Fibroblast of the aortic adventitia (primary cell): ENCODE measurements around the gene PLSCR3. TPM values are rescaled to one million over a fixed set of nuclear protein-coding genes. Genes with fewer than 3 reads are reported as not detected.
A peak's percentile ranks its signal among the peaks of the same experiment; 100 is the strongest.

Source experiments
- DNase-seq: peaks from one replicate; pipeline ENCODE4 v3.0.0-alpha.2; 2010; ENCODE audit warnings: low read depth
- H3K4me3 ChIP-seq: 2 replicates; pipeline ENCODE4 v1.5.1; 2011; ENCODE audit warnings: low read depth, mild to moderate bottlenecking, control low read depth, low read length, moderate library complexity
- CTCF ChIP-seq: IDR thresholded peaks from 2 replicates; pipeline ENCODE4 v1.5.1; 2011; ENCODE audit warnings: mild to moderate bottlenecking, low read length, control low read depth, inconsistent platforms; ENCODE audit not compliant: insufficient read depth
- total RNA-seq: library from RNA; depleted of rRNA; stranded (reverse); fragments of >200 nt; gene quantifications from 2 replicates; pipeline ENCODE4 v1.2.3, GENCODE V29; 2012; ENCODE audit warnings: low replicate concordance

PLSCR3 gene
- total RNA-seq, 1 donor = 26.9 TPM

- no peak for TF ChIP-seq CTCF
- no peak overlapping the region for H3K4me3 ChIP-seq
- DNase-seq = no peak
These were observed 11.4 kb downstream of the PLSCR3 start for GRCh38 chr17:7382901-7383300.

- no peak for TF ChIP-seq CTCF
- no peak for DNase-seq
- H3K4me3 ChIP-seq = peak within 1 kb of the TSS; percentile 25
These were observed 13.3 kb downstream of the PLSCR3 start, which contains the start of gene TNK1 for GRCh38 chr17:7380855-7381683. TSS of gene TNK1 (plus strand) at chr17:7381089. CDS start at chr17:7382927, 1,838 bp downstream.

DNA sequence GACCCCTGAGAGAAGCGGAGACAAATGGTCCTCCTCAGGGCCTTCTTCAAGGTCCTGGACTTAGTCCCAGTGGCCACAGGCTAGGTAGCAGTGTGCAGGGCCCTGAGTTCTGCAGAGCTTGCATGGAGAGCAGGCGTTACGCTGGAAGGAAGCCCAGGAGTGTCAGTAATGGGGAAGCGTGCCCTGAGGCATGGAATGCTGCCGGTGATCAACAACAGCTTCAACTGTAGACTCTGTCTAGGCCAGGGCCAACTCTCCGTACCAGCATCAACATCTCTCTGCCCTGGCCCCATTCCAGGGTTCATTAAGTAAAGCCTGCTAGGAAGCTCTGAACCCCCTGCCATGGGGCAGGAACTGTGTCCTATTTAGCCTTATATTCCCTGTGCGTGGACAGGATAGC is 14.0 kb downstream of the PLSCR3 start:
- TF ChIP-seq CTCF = no peak
- DNase-seq = peak; percentile 74
- H3K4me3 ChIP-seq = no peak overlapping the region

DNA sequence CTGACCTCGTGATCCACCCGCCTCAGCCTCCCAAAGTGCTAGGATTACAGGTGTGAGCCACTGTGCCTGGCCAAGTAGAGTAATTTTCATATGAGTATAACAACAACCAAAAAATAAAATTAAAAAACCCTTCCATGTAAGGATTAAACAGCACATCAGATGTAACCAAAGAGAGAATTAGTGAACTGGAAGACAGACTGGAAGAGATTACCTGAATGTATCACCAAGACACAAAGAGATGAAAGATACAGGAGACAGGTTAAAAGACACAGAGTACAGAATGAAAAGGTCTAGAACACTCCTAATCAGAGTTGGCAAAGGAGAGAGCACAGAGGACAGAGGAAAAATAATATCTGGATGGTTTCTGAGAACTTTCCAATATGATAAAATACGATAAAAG is 15.2 kb downstream of the PLSCR3 start:
- DNase-seq = no peak
- TF ChIP-seq CTCF = no peak
- no peak overlapping the region for H3K4me3 ChIP-seq

GRCh38 chr17:7374353-7374752 is 20.0 kb downstream of the PLSCR3 start:
- H3K4me3 ChIP-seq = no peak overlapping the region
- no peak for DNase-seq

DNA sequence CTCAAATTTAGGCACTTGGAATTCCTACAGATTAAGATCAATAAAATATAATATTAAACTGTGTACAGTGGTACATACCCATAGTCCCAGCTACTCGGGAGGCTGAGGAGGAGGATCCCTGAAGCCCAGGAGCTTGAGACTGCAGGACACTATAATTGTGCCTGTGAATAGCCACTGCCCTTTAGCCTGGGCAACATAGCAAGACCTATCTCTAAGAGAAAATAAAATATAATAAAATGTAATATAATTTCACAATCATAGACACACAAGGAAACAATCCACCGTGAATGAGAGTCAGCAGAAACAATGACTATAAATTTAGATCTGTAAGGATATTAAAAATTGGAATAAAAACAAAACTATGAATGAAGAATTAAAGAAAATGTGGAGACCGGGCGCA is 23.5 kb downstream of the PLSCR3 start:
- no peak for TF ChIP-seq CTCF
- no peak for DNase-seq
- no peak overlapping the region for H3K4me3 ChIP-seq

More at GRCh38 chr17:7374353-7374752, 20.0 kb downstream of the PLSCR3 start:
- no peak for TF ChIP-seq CTCF
